Panc1 (cell line): ENCODE results near the gene NSD1. TPM values are rescaled to one million over a fixed set of nuclear protein-coding genes. Genes with fewer than 3 reads are reported as not detected.

ENCODE experiments used
- ATAC-seq: fragments of 200-7000 bp; cut with Tn5 transposase; 2 replicates; pipeline ENCODE4 v1.9.1; 2020; ENCODE audit warnings: mild to moderate bottlenecking, moderate library complexity
- BruUV-seq: library from RNA; stranded (reverse); fragments of 400-500 nt; replicated peaks from 2 replicates; lab custom pipeline; 2021; lab: Mats Ljungman, UMichigan
- CTCF ChIA-PET: fragments of 300-600 bp; sonication (Branson Sonifier 250); formaldehyde crosslinking; loops from one replicate; lab custom pipeline; 2022; ENCODE audit warnings: antibody characterized with exemption; lab: Charles Lee
- POLR2A ChIA-PET: fragments of 300-600 bp; sonication (Branson Sonifier 250); formaldehyde crosslinking; loops from one replicate; lab custom pipeline; 2022; ENCODE audit warnings: antibody characterized with exemption; lab: Charles Lee
- DNase-seq: peaks from one replicate; pipeline ENCODE4 v3.0.0-alpha.2; 2010; ENCODE audit warnings: low read depth, low spot score
- H3K27ac ChIP-seq: 2 replicates; pipeline ENCODE4 v1.5.1; 2011; ENCODE audit warnings: mild to moderate bottlenecking, low read length, inconsistent platforms
- H3K27me3 ChIP-seq: fragments of 200-500 bp; sonication (Bioruptor generic); 2 replicates; pipeline ENCODE4 v1.6.0; 2014; ENCODE audit warnings: low read length, inconsistent platforms; ENCODE audit not compliant: control insufficient read depth, insufficient read depth
- H3K36me3 ChIP-seq: fragments of 200-500 bp; sonication (Bioruptor generic); 2 replicates; pipeline ENCODE4 v1.5.1; 2014; ENCODE audit warnings: inconsistent platforms, mild to moderate bottlenecking, low read length, moderate library complexity; ENCODE audit not compliant: control insufficient read depth, insufficient read depth
- H3K4me1 ChIP-seq: 2 replicates; pipeline ENCODE4 v1.5.1; 2011; ENCODE audit warnings: inconsistent platforms, mild to moderate bottlenecking, low read length, moderate library complexity; ENCODE audit not compliant: control insufficient read depth, insufficient read depth
- H3K4me3 ChIP-seq, 2 experiments: 2 replicates each; pipeline ENCODE4 v1.5.1; 2011 to 2012; ENCODE audit warnings: low read depth in 2 of 2, low read length in 2 of 2, mild to moderate bottlenecking in 2 of 2, inconsistent platforms in 1 of 2, moderate library complexity in 1 of 2
- H3K9me3 ChIP-seq: fragments of 200-500 bp; sonication (Bioruptor generic); 2 replicates; pipeline ENCODE4 v1.5.1; 2014; ENCODE audit warnings: low read depth, mild to moderate bottlenecking, inconsistent platforms, low read length, moderate library complexity; ENCODE audit not compliant: control insufficient read depth, insufficient read depth
- POLR2AphosphoS5 ChIP-seq: IDR thresholded peaks from 2 replicates; pipeline ENCODE4 v1.6.1; 2012; ENCODE audit warnings: mild to moderate bottlenecking, low read depth, low read length, moderate library complexity
- REST ChIP-seq, 2 experiments: IDR thresholded peaks; 2 replicates each; pipeline ENCODE4 v1.6.1; 2011 to 2012; ENCODE audit warnings: low read depth in 2 of 2, control low read depth in 1 of 2, low read length in 1 of 2, mild to moderate bottlenecking in 1 of 2, moderate library complexity in 1 of 2; ENCODE audit not compliant: insufficient read depth in 1 of 2
- SIN3A ChIP-seq: IDR thresholded peaks from 2 replicates; pipeline ENCODE4 v1.6.1; 2012; ENCODE audit warnings: low read depth, mild to moderate bottlenecking, low read length, moderate library complexity, borderline replicate concordance; ENCODE audit not compliant: insufficient read depth
- TCF7L2 ChIP-seq: IDR thresholded peaks from 2 replicates; pipeline ENCODE4 v1.6.1; 2011; ENCODE audit warnings: mild to moderate bottlenecking, low read depth, low read length, inconsistent platforms
- in situ Hi-C: cut with HindIII; loops from 2 replicates; pipeline ENCODE4 v1.10.0; 2016; ENCODE audit warnings: low sequenced_read_pairs, low pct_unique_long_range_greater_than_20kb
- intact Hi-C: fragments of 100-400 bp; cut with micrococcal nuclease; formaldehyde crosslinking; loops from one replicate; pipeline ENCODE4 v1.10.0; 2022; ENCODE audit not compliant: unreplicated experiment
- total RNA-seq: library from RNA; stranded (reverse); gene quantifications from one replicate; pipeline ENCODE4 v1.2.1, GENCODE V29; 2021; ENCODE audit not compliant: unreplicated experiment
- TF ChIP-seq, protein P1 (sequence below): fragments of 450-650 bp; IDR thresholded peaks from 2 replicates; pipeline ENCODE4 v1.5.1; 2017; ENCODE audit warnings: mild to moderate bottlenecking

Gene NSD1
- total RNA-seq, 1 experiment from 2014 or later, result 58.7 TPM

GRCh38 chr5:177103523-177104253, 29.9 kb upstream of the NSD1 start:
- no peak for ATAC-seq
- H3K9me3 ChIP-seq, result no peaks in the 10 kb centered on the region
- CTCF ChIA-PET, result no interaction called here
- in situ Hi-C loops (no loop called here), intact Hi-C loops (no loop called here)
- H3K4me1 ChIP-seq, result no peaks in the 10 kb centered on the region
- H3K4me3 ChIP-seq, result no peak overlapping the region
- POLR2A ChIA-PET, result no interaction called here
- no peak for TF ChIP-seq REST (IDR thresholded peaks at IDR 0.05; ENCODE audit: insufficient read depth in 1 of 2, low read depth in 2 of 2, low read length in 1 of 2)
- no peak for TF ChIP-seq POLR2AphosphoS5
- TF ChIP-seq, protein P1, sequence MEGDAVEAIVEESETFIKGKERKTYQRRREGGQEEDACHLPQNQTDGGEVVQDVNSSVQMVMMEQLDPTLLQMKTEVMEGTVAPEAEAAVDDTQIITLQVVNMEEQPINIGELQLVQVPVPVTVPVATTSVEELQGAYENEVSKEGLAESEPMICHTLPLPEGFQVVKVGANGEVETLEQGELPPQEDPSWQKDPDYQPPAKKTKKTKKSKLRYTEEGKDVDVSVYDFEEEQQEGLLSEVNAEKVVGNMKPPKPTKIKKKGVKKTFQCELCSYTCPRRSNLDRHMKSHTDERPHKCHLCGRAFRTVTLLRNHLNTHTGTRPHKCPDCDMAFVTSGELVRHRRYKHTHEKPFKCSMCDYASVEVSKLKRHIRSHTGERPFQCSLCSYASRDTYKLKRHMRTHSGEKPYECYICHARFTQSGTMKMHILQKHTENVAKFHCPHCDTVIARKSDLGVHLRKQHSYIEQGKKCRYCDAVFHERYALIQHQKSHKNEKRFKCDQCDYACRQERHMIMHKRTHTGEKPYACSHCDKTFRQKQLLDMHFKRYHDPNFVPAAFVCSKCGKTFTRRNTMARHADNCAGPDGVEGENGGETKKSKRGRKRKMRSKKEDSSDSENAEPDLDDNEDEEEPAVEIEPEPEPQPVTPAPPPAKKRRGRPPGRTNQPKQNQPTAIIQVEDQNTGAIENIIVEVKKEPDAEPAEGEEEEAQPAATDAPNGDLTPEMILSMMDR, result no peak
- no peak for TF ChIP-seq TCF7L2
- TF ChIP-seq SIN3A, result no peak
- no TSS peak for BruUV-seq
- DNase-seq, result no peak
- no peaks in the 10 kb centered on the region for H3K27me3 ChIP-seq
- no peaks in the 10 kb centered on the region for H3K36me3 ChIP-seq
- no peak overlapping the region for H3K27ac ChIP-seq

DNA sequence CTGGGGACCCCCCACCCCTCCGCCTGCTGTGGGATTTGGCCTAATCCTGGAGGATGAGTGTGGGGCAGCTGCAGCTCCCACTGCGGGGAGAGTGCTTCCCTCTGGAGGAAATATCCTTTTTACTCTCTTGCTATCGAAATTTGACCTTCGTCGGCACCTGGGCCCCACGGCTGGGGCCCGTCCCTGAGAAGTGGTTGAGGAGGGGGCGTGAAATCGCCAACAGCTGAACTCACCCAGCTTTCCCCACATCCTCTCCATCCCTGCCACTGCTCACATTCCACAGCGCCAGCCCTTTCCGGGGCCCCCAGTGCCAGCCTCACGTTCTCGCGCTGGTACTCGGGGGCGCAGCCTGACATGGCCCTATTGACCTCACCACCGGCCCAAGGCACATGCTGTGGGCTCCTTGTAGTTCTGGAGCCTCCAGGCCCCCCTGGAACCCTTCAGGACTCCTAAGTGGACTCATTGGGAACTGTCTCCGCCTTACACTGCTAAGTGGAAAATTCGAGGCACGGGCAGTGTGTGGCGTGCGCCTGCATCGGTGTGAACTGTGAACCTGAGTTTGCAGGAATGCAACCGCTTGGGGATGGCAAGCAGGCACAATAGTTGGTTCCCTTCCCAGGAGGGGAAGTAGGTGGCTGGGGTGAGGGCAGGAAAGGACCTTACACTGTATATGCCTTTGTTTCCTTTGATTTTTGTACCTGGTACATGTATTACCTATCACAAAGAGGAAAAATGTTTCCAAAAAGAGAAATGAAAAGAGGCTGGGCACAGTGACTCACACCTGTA, 27.7 kb upstream of the NSD1 start:
- no peak for ATAC-seq
- BruUV-seq, result no TSS peak
- POLR2A ChIA-PET, result interaction anchor here (0.6 to 0.7 kb wide), 2 partner anchors 271 to 460 kb away, joined by 4 to 7 read pairs; no protein-coding TSS in a partner anchor

More for the DNA sequence above, 27.7 kb upstream of the NSD1 start:
- Histone ChIP-seq H3K4me3 (no peak overlapping the region), H3K36me3 (no peaks in the 10 kb centered on the region), H3K27ac (no peak overlapping the region), H3K9me3 (no peaks in the 10 kb centered on the region), H3K4me1 (no peaks in the 10 kb centered on the region), H3K27me3 (no peaks in the 10 kb centered on the region)
- intact Hi-C loops (no loop called here), in situ Hi-C loops (no loop called here)
- DNase-seq, result no peak
- CTCF ChIA-PET, result no interaction called here
- TF ChIP-seq TCF7L2 (no peak), POLR2AphosphoS5 (no peak), REST (IDR thresholded peaks at IDR 0.05; ENCODE audit: insufficient read depth in 1 of 2, low read depth in 2 of 2, low read length in 1 of 2) (no peak), SIN3A (no peak)
- TF ChIP-seq, protein P1, result no peak
